K562 treated with DMSO at 1 percent for 48 hours (cell line): ENCODE data around the gene TM9SF4. TPM values are rescaled to one million over a fixed set of nuclear protein-coding genes. Genes with fewer than 3 reads are reported as not detected.

Experiments used
- total RNA-seq: library from RNA; unstranded; fragments of 300-600 nt; gene quantifications from 2 replicates; pipeline ENCODE4 v1.2.3, GENCODE V29; 2022; ENCODE audit warnings: low replicate concordance; ENCODE audit errors: extremely low read depth

TM9SF4 gene, protein sequence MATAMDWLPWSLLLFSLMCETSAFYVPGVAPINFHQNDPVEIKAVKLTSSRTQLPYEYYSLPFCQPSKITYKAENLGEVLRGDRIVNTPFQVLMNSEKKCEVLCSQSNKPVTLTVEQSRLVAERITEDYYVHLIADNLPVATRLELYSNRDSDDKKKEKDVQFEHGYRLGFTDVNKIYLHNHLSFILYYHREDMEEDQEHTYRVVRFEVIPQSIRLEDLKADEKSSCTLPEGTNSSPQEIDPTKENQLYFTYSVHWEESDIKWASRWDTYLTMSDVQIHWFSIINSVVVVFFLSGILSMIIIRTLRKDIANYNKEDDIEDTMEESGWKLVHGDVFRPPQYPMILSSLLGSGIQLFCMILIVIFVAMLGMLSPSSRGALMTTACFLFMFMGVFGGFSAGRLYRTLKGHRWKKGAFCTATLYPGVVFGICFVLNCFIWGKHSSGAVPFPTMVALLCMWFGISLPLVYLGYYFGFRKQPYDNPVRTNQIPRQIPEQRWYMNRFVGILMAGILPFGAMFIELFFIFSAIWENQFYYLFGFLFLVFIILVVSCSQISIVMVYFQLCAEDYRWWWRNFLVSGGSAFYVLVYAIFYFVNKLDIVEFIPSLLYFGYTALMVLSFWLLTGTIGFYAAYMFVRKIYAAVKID
- not detected in 2 replicates for total RNA-seq

DNA sequence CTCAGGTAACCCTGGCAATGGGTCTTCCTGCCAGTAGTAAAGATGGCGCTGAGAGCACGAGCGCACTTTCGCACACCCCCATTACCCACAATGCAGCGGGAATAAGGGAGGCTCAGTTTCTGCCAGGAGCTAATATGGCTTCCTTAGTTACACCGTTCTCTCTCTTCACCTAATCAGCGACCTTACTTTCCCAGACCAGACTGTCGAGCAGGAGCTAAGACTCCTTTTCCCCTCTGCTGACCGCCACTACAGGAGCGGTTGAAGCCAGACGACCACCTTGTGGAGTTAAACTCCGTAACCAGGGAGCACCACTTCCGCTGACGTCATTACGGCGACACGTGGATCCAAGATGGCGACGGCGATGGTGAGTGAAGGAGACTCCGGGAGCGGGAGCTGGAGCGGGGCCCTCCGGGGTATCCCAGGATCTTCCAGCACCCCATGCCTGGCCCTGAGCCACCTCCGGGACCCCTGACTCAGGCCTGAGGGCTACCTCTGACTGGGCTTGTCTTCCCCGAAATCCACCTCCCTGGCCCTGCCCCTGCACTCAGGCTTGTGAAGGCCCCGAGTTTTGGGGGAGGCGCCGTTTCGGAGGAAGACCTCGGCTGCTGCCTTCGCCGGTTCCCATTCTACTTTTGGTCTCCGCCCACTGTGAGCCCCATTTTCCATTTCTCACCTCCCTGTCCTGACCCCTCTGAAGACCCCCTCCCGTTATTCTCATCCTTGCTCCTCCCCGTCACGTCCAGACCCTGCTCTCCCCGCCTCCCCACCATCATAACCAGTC is at the start of gene TM9SF4:
Gene TM9SF4 (plus strand): TSS at position 323 of the 781 bp plus-strand sequence. CDS start 27 bp downstream, at position 350.

DNA sequence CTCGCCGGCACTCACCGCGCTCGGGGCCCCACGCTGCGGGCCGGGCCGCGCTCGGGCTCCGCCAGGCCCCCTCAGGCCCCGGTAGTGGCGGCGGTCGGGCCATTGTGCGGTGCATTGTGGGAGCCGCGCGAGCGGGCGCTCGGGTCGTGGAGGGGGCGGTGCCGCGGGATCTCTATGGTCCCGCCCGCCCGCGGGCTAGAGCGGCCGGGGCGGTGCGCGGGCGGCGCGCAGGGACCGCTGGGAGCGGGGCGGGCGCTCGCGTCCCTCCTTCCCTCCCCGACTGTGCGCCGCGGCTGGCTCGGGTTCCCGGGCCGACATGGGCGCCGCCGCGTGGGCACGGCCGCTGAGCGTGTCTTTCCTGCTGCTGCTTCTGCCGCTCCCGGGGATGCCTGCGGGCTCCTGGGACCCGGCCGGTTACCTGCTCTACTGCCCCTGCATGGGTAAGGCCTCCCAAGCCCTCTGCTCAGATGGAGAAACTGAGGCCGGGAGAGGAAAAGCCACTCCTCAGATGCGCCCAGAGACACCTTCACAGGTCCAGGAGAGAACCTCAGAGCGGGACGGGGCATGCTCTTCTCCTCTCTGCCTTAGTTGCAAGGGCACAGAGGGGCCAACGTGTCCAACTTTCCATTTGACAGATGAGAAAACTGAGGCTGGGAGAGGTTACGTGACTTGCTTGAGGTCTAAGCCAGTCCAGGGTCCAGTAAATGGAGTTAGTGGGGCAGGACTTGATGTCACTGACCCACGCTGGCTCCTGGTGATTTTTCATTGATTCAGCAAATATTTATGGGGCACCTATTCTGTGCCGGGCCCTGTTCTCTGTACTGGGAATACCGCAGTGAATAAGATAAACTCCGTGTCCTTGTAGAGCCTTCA is 98.3 kb downstream of the TM9SF4 start, which contains the start of the genes PLAGL2 and POFUT1:
Gene PLAGL2 (minus strand): TSS at position 118 of the 873 bp plus-strand sequence. CDS start 5,565 bp downstream, outside the sequence.
Gene POFUT1 (plus strand): TSS at position 255 of the 873 bp plus-strand sequence. CDS start 62 bp downstream, at position 317.

Other genes with a start within 250 kb of the TM9SF4 start
- gene DUSP15, start 239.2 kb upstream of the TM9SF4 start, total RNA-seq, result not detected in 2 replicates
- gene TTLL9, start 239.1 kb upstream of the TM9SF4 start, total RNA-seq, result not detected in 2 replicates
- gene PDRG1, start 157.7 kb upstream of the TM9SF4 start, total RNA-seq, result not detected in 2 replicates
- not detected in 2 replicates for gene XKR7, start 141.6 kb upstream of the TM9SF4 start, total RNA-seq
- not detected in 2 replicates for gene CCM2L, start 99.3 kb upstream of the TM9SF4 start, total RNA-seq
- gene HCK, start 57.5 kb upstream of the TM9SF4 start, total RNA-seq, result not detected in 2 replicates
- not detected in 2 replicates for gene PLAGL2, start 98.0 kb downstream of the TM9SF4 start, total RNA-seq
- gene POFUT1, start 98.2 kb downstream of the TM9SF4 start, total RNA-seq, result not detected in 2 replicates
- gene KIF3B, start 167.9 kb downstream of the TM9SF4 start, total RNA-seq, result not detected in 2 replicates
- not detected in 2 replicates for gene ASXL1, start 248.6 kb downstream of the TM9SF4 start, total RNA-seq